Endodermal cell (in vitro differentiated cells): ENCODE data around the gene HOMER3. TPM values are rescaled to one million over a fixed set of nuclear protein-coding genes. Genes with fewer than 3 reads are reported as not detected.
A peak's percentile ranks its signal among the peaks of the same experiment; 100 is the strongest.

ENCODE experiments used
- DNase-seq: peaks from one replicate; pipeline ENCODE4 v3.0.0-alpha.2; 2017
- H3K27ac ChIP-seq: 2 replicates; pipeline ENCODE4 v1.5.1; 2013; ENCODE audit warnings: mild to moderate bottlenecking, low read depth, low read length, moderate library complexity
- H3K27me3 ChIP-seq: 2 replicates; pipeline ENCODE4 v1.6.1; 2013; ENCODE audit warnings: mild to moderate bottlenecking, low read length, moderate library complexity; ENCODE audit not compliant: insufficient read depth, control insufficient read depth, poor library complexity, severe bottlenecking
- H3K36me3 ChIP-seq: 2 replicates; pipeline ENCODE4 v1.7.0; 2013; ENCODE audit warnings: mild to moderate bottlenecking, low read length, moderate library complexity; ENCODE audit not compliant: control insufficient read depth, insufficient read depth
- H3K4me1 ChIP-seq: one replicate; pipeline ENCODE4 v1.7.0; 2013; ENCODE audit warnings: low read length; ENCODE audit not compliant: control insufficient read depth, insufficient read depth
- H3K4me3 ChIP-seq: 2 replicates; pipeline ENCODE4 v1.5.1; 2013; ENCODE audit warnings: mild to moderate bottlenecking, low read length, moderate library complexity
- H3K9ac ChIP-seq: 2 replicates; pipeline ENCODE4 v1.6.1; 2013; ENCODE audit warnings: mild to moderate bottlenecking, low read length, moderate library complexity; ENCODE audit not compliant: poor library complexity, severe bottlenecking; ENCODE audit errors: extremely low read depth
- H3K9me3 ChIP-seq: 2 replicates; pipeline ENCODE4 v1.6.1; 2013; ENCODE audit warnings: mild to moderate bottlenecking, low read length, moderate library complexity; ENCODE audit not compliant: control insufficient read depth
- H3K27ac Mint-ChIP-seq: 2 replicates; pipeline ENCODE4 v1.8.0; 2020; ENCODE audit warnings: mixed read lengths
- H3K27me3 Mint-ChIP-seq: 2 replicates; pipeline ENCODE4 v1.8.0; 2021; ENCODE audit warnings: mild to moderate bottlenecking, mixed read lengths; ENCODE audit not compliant: insufficient read depth
- H3K36me3 Mint-ChIP-seq: 2 replicates; pipeline ENCODE4 v1.8.0; 2020; ENCODE audit warnings: low read depth, mixed read lengths
- H3K4me1 Mint-ChIP-seq: 2 replicates; pipeline ENCODE4 v1.8.0; 2020; ENCODE audit warnings: mixed read lengths
- H3K4me3 Mint-ChIP-seq: 2 replicates; pipeline ENCODE4 v1.8.0; 2020; ENCODE audit warnings: mild to moderate bottlenecking, moderate library complexity, mixed read lengths
- H3K9me3 Mint-ChIP-seq: 2 replicates; pipeline ENCODE4 v1.8.0; 2020; ENCODE audit warnings: mild to moderate bottlenecking, mixed read lengths
- WGBS, 2 experiments: methylation state at CpG; one replicate each; pipeline versions ENCODE4 v1.1.5 to v1.1.7; 2013; ENCODE audit warnings: missing lambda C conversion rate in 2 of 2, mixed read lengths in 1 of 2; ENCODE audit not compliant: insufficient coverage in 1 of 2, insufficient read length in 1 of 2; 5-methylcytosine and 5-hydroxymethylcytosine counted together
- total RNA-seq, 2 donors: library from RNA; stranded (reverse); fragmentation: NEBNext Ultra II Directional in 1 of 2; extraction: Animal tissue kit (Norgen Biotek cat#: 25700) in 1 of 2; gene quantifications; 2 replicates in 1 of 2; 3 replicates in 1 of 2; pipeline ENCODE4 v1.2.1, GENCODE V29; 2021
- TF ChIP-seq, protein P1 (sequence below): fragments of 200-600 bp; sonication (generic); conservative IDR thresholded peaks from 2 replicates; pipeline ENCODE4 v1.5.0; 2021; ENCODE audit warnings: antibody characterized with exemption, mild to moderate bottlenecking

The HOMER3 gene
- total RNA-seq, 2 donors from 2014 or later: 21.5 to 31.2 TPM

DNA sequence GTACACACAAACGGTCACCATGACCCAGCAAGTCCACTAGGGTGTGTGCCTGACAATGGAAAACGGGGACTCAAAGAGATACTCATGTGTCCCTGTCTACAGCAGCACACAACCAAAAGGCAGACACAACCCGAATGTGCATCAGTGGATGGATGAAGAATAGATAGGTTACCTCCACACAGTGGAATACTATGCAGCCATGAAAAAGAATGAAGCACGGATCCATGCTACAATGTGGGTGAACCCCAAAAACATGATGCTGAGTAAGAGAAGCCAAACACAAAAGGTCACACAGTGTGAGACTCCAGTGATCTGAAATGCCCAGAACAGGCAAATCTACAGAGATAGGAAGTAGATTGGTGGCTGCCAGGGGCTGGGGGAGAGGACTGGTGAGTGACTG is 54.0 kb downstream of the HOMER3 start:
- no peak overlapping the region for H3K27ac Mint-ChIP-seq
- no peaks in the 10 kb centered on the region for H3K9me3 Mint-ChIP-seq
- Histone ChIP-seq H3K27ac (no peak overlapping the region), H3K4me3 (no peak overlapping the region), H3K27me3 (no peaks in the 10 kb centered on the region), H3K4me1 (no peaks in the 10 kb centered on the region), H3K9ac (no peak overlapping the region), H3K36me3 (peaks cover 11% of the 10 kb centered on the region), H3K9me3 (no peaks in the 10 kb centered on the region)
- no peaks in the 10 kb centered on the region for H3K27me3 Mint-ChIP-seq
- H3K4me1 Mint-ChIP-seq: no peaks in the 10 kb centered on the region
- 90 to 100% methylated on average over 2 to 4 of the region's 4 CpGs for WGBS, 2 experiments
- DNase-seq: no peak
- H3K4me3 Mint-ChIP-seq: no peak overlapping the region
- TF ChIP-seq, protein P1, sequence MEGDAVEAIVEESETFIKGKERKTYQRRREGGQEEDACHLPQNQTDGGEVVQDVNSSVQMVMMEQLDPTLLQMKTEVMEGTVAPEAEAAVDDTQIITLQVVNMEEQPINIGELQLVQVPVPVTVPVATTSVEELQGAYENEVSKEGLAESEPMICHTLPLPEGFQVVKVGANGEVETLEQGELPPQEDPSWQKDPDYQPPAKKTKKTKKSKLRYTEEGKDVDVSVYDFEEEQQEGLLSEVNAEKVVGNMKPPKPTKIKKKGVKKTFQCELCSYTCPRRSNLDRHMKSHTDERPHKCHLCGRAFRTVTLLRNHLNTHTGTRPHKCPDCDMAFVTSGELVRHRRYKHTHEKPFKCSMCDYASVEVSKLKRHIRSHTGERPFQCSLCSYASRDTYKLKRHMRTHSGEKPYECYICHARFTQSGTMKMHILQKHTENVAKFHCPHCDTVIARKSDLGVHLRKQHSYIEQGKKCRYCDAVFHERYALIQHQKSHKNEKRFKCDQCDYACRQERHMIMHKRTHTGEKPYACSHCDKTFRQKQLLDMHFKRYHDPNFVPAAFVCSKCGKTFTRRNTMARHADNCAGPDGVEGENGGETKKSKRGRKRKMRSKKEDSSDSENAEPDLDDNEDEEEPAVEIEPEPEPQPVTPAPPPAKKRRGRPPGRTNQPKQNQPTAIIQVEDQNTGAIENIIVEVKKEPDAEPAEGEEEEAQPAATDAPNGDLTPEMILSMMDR: no peak
- H3K36me3 Mint-ChIP-seq: peaks cover 35% of the 10 kb centered on the region

DNA sequence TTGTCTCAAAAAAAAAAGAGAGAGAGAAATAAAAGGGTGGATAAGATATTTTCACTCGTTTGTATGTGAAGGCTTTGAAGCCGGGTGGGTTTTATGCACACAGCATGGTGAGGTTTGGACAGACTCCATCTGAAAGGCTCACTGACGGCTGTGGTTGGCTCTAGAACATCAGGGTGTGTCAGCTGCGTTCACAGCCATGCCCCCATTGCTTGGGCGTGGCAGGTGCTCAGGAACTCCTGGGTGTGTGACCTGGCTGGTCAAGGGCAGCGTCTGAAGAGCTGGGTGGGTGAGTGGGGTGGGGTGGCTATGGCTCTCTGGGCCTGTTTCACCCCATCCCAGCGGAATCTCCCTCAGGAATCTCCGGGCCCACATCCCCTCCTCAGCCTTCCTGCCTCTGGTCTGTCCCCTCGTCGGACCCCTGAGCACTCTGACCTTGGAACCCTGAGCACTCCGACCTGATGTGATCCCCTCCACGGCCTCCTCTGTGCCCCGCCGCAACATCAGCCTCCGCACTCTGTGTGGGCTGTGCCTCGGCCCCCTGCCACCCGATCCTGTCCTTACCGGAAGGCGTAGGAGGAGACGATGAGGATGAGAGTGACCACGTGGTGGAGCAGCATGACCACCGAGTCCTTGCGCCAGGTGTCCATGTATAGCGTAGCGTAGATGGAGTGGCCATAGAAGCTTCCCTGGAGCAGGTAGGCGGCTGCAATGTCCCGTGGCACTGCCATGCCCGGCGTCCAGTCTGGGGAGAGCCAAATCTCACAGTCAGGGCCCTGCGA is 57.3 kb downstream of the HOMER3 start:
- 94% methylated on average over 23 to 30 of the region's 30 CpGs for WGBS, 2 experiments
- Mint-ChIP-seq H3K27ac (no peak overlapping the region), H3K9me3 (no peaks in the 10 kb centered on the region), H3K27me3 (no peaks in the 10 kb centered on the region), H3K4me1 (no peaks in the 10 kb centered on the region), H3K4me3 (no peak overlapping the region), H3K36me3 (peaks cover 49% of the 10 kb centered on the region)
- Histone ChIP-seq H3K9ac (no peak overlapping the region), H3K27me3 (no peaks in the 10 kb centered on the region), H3K4me3 (no peak overlapping the region), H3K36me3 (peaks cover 24% of the 10 kb centered on the region), H3K9me3 (no peaks in the 10 kb centered on the region), H3K4me1 (no peaks in the 10 kb centered on the region), H3K27ac (no peak overlapping the region)
- TF ChIP-seq, protein P1: no peak
- DNase-seq: no peak

DNA sequence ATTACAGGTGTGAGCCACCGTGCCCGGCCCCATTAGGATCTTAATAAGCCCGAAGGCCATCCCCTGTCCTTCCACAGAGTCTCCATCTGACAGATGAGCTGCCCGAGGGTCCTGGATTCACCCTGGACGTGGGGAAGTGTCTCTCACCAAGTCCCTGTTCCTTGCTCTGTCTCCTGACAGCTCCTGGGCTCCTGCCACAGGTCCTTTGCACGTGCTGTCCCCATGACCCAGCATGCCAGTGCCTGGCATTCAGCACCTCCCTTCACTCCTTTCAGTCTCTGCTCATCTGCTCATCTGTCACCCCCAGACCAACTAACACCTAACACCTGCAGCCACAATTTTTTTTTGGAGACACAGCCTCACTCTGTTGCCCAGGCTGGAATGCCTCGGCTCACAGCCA is 59.5 kb downstream of the HOMER3 start:
- H3K4me1 Mint-ChIP-seq: no peaks in the 10 kb centered on the region
- H3K9me3 ChIP-seq: peaks cover 8% of the 10 kb centered on the region
- H3K9me3 Mint-ChIP-seq: peaks cover 7% of the 10 kb centered on the region
- TF ChIP-seq, protein P1: no peak
- peaks cover 27% of the 10 kb centered on the region for H3K36me3 ChIP-seq
- DNase-seq: no peak
- H3K36me3 Mint-ChIP-seq: peaks cover 56% of the 10 kb centered on the region
- H3K27me3 ChIP-seq: no peaks in the 10 kb centered on the region
- 95 to 97% methylated on average over 7 of the region's 7 CpGs for WGBS, 2 experiments
- no peaks in the 10 kb centered on the region for H3K4me1 ChIP-seq
- H3K27me3 Mint-ChIP-seq: no peaks in the 10 kb centered on the region
- H3K4me3 ChIP-seq: no peak overlapping the region
- H3K27ac ChIP-seq: no peak overlapping the region
- no peak overlapping the region for H3K9ac ChIP-seq
- H3K4me3 Mint-ChIP-seq: no peak overlapping the region
- H3K27ac Mint-ChIP-seq: peak overlapping the region; percentile 17
